GM12873 (cell line): ENCODE results near the gene SHISA9.

ENCODE experiments used
- CTCF ChIP-seq: IDR thresholded peaks from 2 replicates; pipeline ENCODE4 v1.5.1; 2012; ENCODE audit warnings: low read depth, mild to moderate bottlenecking, moderate library complexity, low read length, control low read depth; ENCODE audit not compliant: insufficient read depth; ENCODE audit errors: missing control alignments

SHISA9 gene

GRCh38 chr16:13143551-13143950 is 242.2 kb downstream of the SHISA9 start:
- TF ChIP-seq CTCF: no peak

- no peak for TF ChIP-seq CTCF
Observed at GRCh38 chr16:13146829-13147228, 245.4 kb downstream of the SHISA9 start.

- no peak for TF ChIP-seq CTCF
Observed at GRCh38 chr16:13148294-13148693, 246.9 kb downstream of the SHISA9 start.

- TF ChIP-seq CTCF: no peak
Observed at GRCh38 chr16:13148836-13149235, 247.4 kb downstream of the SHISA9 start.

GRCh38 chr16:13150181-13150885 is 248.9 kb downstream of the SHISA9 start:
- TF ChIP-seq CTCF: no peak

- no peak for TF ChIP-seq CTCF
Observed at GRCh38 chr16:13153696-13154095, 252.3 kb downstream of the SHISA9 start.

- no peak for TF ChIP-seq CTCF
Observed at GRCh38 chr16:13154799-13155198, 253.4 kb downstream of the SHISA9 start.

- TF ChIP-seq CTCF: no peak
Observed at GRCh38 chr16:13155377-13155776, 254.0 kb downstream of the SHISA9 start.
